NB4 (cell line): ENCODE measurements around the gene FOXRED1.

Experiments
- CTCF ChIP-seq: IDR thresholded peaks from one replicate; pipeline ENCODE4 v1.5.1; 2012; ENCODE audit warnings: low read depth, low read length
- MYC ChIP-seq: IDR thresholded peaks from 2 replicates; pipeline ENCODE4 v1.6.1; 2011; ENCODE audit warnings: low read depth, low read length

GRCh38 chr11:126268708-126269579, at the start of gene FOXRED1, which contains the start of gene SRPRA:
- TF ChIP-seq CTCF (no peak), MYC (peak; percentile 72)
